OCI-LY3 (cell line): ENCODE data around the gene SOAT1.

Experiments
- H2AFZ ChIP-seq: fragments of 200-600, 300-600 bp; shearing (Covaris generic); 2 replicates; pipeline ENCODE4 v1.6.0; 2014; ENCODE audit warnings: antibody characterized with exemption, low read depth, low read length
- H3K27ac ChIP-seq: fragments of 200-600, 300-600 bp; sonication (generic); 2 replicates; pipeline ENCODE4 v1.5.1; 2014; ENCODE audit warnings: mild to moderate bottlenecking, low read length, moderate library complexity, mixed read lengths
- H3K27me3 ChIP-seq: fragments of 200-600, 300-600 bp; sonication (generic); 2 replicates; pipeline ENCODE4 v1.6.1; 2014; ENCODE audit warnings: low read depth, low read length, mixed read lengths
- H3K36me3 ChIP-seq: fragments of 200-600, 300-600 bp; sonication (generic); replicated peaks from 2 replicates; pipeline ENCODE3; 2014; ENCODE audit warnings: low read depth, low read length, mixed read lengths
- H3K4me1 ChIP-seq: fragments of 300-600, 200-600 bp; sonication (generic); 2 replicates; pipeline ENCODE4 v1.6.1; 2014; ENCODE audit warnings: low read length, mixed read lengths
- H3K4me2 ChIP-seq: fragments of 200-600, 300-600 bp; sonication (generic); 2 replicates; pipeline ENCODE4 v1.6.1; 2014; ENCODE audit warnings: low read length, mixed read lengths
- H3K4me3 ChIP-seq: fragments of 300-600, 200-600 bp; sonication (generic); 2 replicates; pipeline ENCODE4 v1.5.1; 2014; ENCODE audit warnings: antibody characterized with exemption, mild to moderate bottlenecking, low read length, moderate library complexity
- H3K79me2 ChIP-seq: fragments of 300-600, 200-600 bp; shearing (Covaris generic); 2 replicates; pipeline ENCODE4 v1.6.1; 2014; ENCODE audit warnings: mild to moderate bottlenecking, low read length, mixed read lengths
- H3K9ac ChIP-seq: fragments of 300-600, 200-600 bp; shearing (Covaris generic); 2 replicates; pipeline ENCODE4 v1.6.0; 2014; ENCODE audit warnings: mild to moderate bottlenecking, low read length, moderate library complexity
- H3K9me3 ChIP-seq: fragments of 200-600, 300-600 bp; shearing (Covaris generic); 2 replicates; pipeline ENCODE4 v1.6.1; 2014; ENCODE audit warnings: low read length, mixed read lengths; ENCODE audit not compliant: insufficient read depth
- H4K20me1 ChIP-seq: fragments of 200-600, 300-600 bp; sonication (generic); 2 replicates; pipeline ENCODE4 v1.6.1; 2016; ENCODE audit warnings: low read length, mixed read lengths; ENCODE audit not compliant: insufficient read depth
- CTCF ChIP-seq: fragments of 200-600, 300-600 bp; sonication (generic); IDR thresholded peaks from 2 replicates; pipeline ENCODE4 v1.5.1; 2014; ENCODE audit warnings: antibody characterized with exemption, low read length, low read depth
- EZH2phosphoT487 ChIP-seq: fragments of 200-600 bp; shearing (Covaris generic); IDR thresholded peaks from 2 replicates; pipeline ENCODE4 v1.6.1; 2018; ENCODE audit warnings: antibody characterized with exemption, mixed run types, low read depth

Gene SOAT1

GRCh38 chr1:179283992-179284391, 9.6 kb upstream of the SOAT1 start:
- H3K4me2 ChIP-seq, result no peak overlapping the region
- no peak overlapping the region for H3K9ac ChIP-seq
- H3K4me3 ChIP-seq, result no peak overlapping the region
- H3K4me1 ChIP-seq, result no peaks in the 10 kb centered on the region
- peaks cover 2% of the 10 kb centered on the region; the same call in 1 of the 2 replicates for H3K9me3 ChIP-seq
- no peaks in the 10 kb centered on the region for H4K20me1 ChIP-seq
- H2AFZ ChIP-seq, result no peak overlapping the region
- no peak for TF ChIP-seq EZH2phosphoT487
- no peak for TF ChIP-seq CTCF
- H3K27me3 ChIP-seq, result no peaks in the 10 kb centered on the region
- H3K27ac ChIP-seq, result no peak overlapping the region
- no peaks in the 10 kb centered on the region for H3K36me3 ChIP-seq
- no peaks in the 10 kb centered on the region for H3K79me2 ChIP-seq

- Histone ChIP-seq H3K9me3 (no peaks in the 10 kb centered on the region), H3K9ac (no peak overlapping the region), H3K27me3 (no peaks in the 10 kb centered on the region), H3K79me2 (no peaks in the 10 kb centered on the region), H3K36me3 (no peaks in the 10 kb centered on the region), H3K4me1 (peaks cover 5% of the 10 kb centered on the region), H2AFZ (no peak overlapping the region), H4K20me1 (no peaks in the 10 kb centered on the region), H3K4me2 (no peak overlapping the region), H3K4me3 (no peak overlapping the region), H3K27ac (no peak overlapping the region)
- no peak for TF ChIP-seq CTCF
- no peak for TF ChIP-seq EZH2phosphoT487
These were observed 5.7 kb upstream of the SOAT1 start for GRCh38 chr1:179287946-179288345.

GRCh38 chr1:179288977-179289376, 4.6 kb upstream of the SOAT1 start:
- peaks cover 7% of the 10 kb centered on the region for H3K4me1 ChIP-seq
- no peak overlapping the region for H3K4me2 ChIP-seq

GRCh38 chr1:179295164-179295755, 1.7 kb downstream of the SOAT1 start:
- H3K27me3 ChIP-seq, result no peaks in the 10 kb centered on the region
- no peak overlapping the region for H2AFZ ChIP-seq
- peak overlapping the region; percentile 95 for H3K4me2 ChIP-seq
- peaks cover 38% of the 10 kb centered on the region for H3K4me1 ChIP-seq
- H3K79me2 ChIP-seq, result peaks cover 28% of the 10 kb centered on the region
- H4K20me1 ChIP-seq, result no peaks in the 10 kb centered on the region
- TF ChIP-seq EZH2phosphoT487 (no peak), CTCF (no peak)
- no peak overlapping the region for H3K9ac ChIP-seq
- peak overlapping the region; percentile 82 for H3K4me3 ChIP-seq
- H3K36me3 ChIP-seq, result peaks cover 3% of the 10 kb centered on the region
- no peaks in the 10 kb centered on the region for H3K9me3 ChIP-seq
- H3K27ac ChIP-seq, result no peak overlapping the region

More at GRCh38 chr1:179288977-179289376, 4.6 kb upstream of the SOAT1 start:
- Histone ChIP-seq H3K27me3 (no peaks in the 10 kb centered on the region), H3K36me3 (no peaks in the 10 kb centered on the region), H2AFZ (no peak overlapping the region), H3K9ac (no peak overlapping the region), H3K9me3 (no peaks in the 10 kb centered on the region), H4K20me1 (no peaks in the 10 kb centered on the region), H3K79me2 (no peaks in the 10 kb centered on the region), H3K4me3 (no peak overlapping the region), H3K27ac (no peak overlapping the region)
- TF ChIP-seq CTCF (no peak), EZH2phosphoT487 (no peak)
